Measurements from ENCODE around the gene SH3PXD2A.
"Not testable (repeated sequence)": the region's sequence is repeated elsewhere in the genome, so short reads cannot be mapped to it uniquely, and the experiment has no call there.

Gene SH3PXD2A

DNA sequence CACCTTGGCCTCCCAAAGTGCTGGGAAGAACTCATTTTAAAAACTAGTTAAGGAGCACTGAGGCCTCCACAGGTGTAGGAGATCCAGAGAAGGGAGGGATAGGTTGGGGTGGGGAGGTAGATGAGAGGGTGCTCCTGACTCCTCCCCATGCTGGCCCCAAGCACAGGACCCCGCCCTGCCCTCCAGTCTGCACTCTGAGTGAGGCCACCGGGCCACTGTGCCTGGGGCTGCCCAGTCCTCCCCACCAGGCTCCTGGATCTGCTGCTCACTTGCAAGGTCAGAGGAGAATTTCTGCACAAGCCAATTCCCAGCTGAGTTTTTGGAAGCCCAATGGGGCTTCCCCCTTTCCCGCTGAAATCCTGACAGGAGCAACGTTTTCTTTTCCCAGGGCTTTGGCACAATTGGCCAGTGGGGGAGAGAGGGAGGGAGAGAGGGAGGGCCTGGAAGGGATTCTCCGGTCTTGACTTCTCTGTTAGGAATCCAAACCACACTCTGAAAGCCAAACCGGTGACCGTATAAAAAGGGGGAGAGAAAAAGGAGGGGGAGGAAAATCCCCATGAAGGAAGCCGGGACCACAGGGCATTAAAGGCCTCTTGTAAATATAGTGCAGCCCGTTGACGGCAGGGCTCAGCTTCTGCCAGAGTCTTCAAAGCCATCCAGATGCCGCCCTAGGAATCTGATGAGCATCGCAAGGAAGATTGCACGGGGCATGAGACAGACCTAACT, 116.2 kb downstream of the SH3PXD2A start:
- DNase-seq: no peak

DNA sequence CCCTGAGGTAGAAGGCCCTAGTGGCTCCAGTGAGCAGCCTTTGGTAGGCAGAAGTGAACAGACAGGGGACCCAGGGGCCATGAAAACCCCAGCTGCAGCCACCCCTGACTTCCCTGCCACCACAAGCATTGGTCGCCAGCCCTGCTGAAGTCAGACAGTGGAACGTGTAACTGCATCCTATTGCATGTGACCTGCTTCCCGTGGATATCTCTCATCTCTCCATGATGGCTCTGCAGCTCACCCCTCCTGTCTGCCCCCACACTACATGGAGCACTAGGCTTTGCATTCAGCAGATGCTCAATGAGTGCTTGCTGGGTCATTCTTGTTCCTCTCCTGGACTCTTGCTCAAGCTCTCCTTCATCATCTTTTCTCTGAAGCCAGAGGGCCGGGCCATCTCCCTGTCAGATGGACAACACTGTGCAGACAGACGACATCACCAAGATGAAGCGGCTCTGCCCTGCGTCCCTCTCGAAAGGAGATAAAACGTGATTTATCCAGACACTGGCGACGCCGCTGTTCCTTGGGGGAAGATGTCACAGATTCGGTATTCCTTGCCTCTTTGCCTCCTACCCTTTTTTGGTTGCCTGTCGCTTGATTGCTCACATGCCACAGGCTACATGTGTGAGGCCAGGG, 117.5 kb downstream of the SH3PXD2A start:
- DNase-seq: no peak

DNA sequence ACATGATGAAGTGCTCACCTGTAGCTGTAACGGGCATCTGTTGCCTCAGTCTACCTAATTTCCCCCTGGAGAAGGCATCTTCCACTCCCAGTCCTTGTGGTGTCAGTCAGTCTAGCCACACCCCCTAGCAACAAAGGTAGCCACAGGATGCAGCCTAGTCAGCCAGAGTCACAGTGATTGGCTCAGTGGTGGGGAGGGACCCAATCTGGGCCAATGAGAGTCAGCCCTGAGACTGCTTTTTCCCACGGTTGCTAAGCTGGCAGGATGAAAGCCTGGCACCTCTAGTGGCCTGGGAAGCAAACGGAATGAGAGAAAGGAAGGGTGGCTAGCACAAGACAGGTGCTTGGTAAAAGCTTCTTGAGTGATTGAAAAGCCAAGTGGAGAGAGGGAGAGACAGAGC, 118.6 kb downstream of the SH3PXD2A start:
- DNase-seq: no peak

DNA sequence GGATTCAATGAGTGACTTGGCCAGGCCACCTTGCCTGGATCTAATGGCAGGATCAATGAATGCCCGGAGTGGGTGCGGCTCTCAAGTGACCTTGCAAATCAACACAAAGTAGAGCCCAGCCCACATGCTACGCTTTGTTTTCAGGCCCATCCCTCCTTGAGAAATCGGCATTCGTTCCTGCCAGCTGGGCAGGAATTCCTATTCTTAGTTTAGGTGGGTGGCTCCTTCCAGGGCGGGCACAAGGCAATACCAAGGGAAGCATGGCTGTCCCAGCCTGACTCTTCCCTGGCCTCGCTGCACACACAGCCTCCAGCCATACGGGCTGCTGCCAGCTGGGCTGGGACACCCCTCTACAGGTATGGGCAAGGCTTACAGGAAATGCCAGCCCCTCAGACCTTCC, 119.3 kb downstream of the SH3PXD2A start:
- no peak for DNase-seq

DNA sequence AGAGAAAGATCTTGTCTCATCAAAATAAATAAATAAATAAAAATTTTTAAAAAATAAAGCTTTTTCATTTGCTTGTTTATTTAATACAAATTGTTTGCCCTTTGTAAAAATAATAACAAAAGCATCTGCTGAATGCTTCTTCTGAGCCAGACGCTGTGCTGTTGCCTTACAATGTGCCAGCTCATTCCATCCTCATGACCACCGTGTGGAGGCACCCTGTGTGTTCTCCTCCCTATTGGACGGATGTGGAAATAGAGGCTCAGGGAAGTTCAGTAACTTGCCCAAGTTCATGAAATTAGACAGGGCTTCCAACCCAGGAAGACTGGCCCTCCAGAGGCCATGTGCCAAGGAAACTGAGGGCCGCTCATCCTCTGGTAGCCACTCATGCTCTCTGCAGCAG, 120.6 kb downstream of the SH3PXD2A start:
- no peak for DNase-seq

DNA sequence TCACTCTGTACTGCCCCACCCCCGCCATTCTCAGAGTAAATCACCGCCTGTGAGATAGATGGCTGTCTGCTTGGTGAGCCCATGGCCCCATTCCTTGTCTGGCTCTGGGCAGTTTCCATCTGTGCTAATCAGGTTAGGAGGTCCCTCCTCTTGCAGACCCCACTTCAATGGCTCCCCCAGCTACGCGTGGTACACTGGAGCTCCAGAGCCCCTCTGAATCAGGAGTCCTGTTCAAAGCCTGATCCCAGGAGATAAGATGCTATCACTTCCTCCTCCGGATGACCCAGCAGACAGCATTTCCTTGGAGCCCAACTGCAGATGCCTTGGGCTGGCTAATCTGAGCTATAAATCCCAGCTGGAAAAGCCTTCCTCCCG, 122.3 kb downstream of the SH3PXD2A start:
- no peak for DNase-seq

DNA sequence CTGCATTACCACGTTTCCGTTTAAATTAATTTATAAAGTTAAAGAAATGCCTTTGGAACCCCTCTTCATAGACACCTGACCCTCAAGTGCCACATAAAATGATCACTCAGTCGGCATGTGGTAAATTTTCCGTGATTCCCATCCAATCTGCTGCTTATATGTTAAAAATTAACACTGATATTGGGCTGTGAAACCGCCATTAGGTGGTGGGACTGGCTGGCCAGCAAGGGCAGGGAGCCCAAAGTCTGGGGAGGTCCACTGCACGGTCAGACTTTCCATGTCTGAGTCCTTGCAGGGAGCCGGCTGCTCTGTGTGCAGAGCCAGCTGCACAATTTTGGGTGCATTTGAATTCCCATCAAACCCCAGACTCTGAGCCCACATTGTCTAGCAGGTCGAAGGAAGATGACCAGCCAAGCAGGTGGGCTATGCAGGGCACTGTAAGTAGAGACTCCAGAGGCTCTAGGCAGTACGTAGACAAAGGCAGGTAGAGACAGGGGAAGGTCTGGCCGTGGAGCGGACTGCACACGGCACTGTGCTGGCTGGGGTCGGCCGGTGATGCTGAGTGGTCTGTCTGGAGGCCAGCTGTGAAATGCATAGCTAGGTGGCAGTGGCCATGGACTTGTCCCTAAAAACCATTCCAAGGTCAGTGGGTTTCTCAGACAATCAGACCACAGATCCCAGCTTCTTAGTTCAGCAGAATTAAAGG, 122.9 kb downstream of the SH3PXD2A start:
- DNase-seq: no peak

DNA sequence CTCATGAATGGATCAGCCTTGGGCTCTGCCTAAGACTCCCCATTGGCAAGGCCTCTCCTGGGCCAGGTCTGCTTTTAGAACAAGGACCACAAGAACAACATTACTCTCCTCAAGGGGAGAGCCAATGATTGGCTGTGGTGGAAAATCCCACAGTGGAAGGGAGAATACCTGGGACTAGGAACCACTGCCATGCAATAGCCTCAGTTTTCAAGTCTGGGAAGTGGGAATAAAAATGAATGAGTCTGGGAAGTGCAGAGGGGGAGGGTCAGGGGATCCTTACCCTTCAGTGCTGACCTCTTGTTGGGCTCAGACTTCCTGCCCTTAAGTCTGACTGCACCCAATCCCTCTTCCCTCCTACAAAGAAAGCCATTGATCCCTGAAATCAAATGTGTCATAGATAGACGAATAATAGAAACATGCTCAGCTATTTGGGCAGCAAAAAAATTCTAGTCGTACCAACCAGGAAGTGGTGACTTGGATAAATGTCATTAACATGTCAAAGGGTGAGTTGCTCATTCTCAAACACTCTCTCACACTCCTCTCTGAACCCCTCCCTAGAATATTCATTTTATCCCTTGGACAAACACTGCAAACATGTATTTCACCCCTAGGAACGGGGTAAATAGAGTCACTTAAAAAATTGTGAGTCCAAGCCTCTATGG, 123.6 kb downstream of the SH3PXD2A start:
- DNase-seq: no peak

DNA sequence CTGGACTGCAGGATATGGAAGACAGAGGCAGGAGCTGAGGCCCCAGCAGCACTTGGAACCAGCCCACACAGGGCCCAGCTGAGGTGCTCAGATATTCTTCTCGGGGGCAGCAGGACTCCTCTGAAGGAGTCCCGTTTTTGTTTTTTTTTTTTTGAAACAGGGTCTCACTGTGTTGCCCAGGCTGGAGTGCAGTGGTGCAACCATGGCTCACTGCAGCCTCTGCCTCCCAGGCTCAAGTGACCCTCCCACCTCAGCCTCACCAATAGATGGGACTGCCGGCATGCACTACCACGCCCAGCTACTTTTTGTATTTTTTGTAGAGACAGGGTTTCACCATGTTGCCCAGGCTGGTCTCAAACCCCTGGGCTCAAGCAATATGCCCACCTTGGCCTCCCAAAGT, 124.3 kb downstream of the SH3PXD2A start:
- not testable (repeated sequence) for DNase-seq

DNA sequence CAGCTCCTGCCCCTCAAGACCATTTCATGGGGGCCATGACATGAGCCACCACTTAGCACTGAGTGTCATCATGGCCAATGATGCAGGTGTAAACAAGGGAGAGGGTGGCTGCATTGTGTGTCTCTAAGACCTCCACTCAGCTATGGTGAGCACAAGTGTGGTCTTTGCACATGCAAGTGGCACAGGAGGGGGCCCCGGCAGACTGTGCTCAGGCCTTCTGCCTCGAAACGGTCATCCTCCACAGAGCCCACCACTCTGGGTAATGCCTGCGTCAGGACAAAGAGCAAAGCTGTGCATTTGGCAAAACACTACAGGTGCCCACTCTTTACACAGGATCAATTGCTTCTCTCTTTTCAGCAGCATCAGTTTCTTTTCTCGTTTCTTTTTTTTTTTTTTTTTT, 125.5 kb downstream of the SH3PXD2A start:
- no peak for DNase-seq

DNA sequence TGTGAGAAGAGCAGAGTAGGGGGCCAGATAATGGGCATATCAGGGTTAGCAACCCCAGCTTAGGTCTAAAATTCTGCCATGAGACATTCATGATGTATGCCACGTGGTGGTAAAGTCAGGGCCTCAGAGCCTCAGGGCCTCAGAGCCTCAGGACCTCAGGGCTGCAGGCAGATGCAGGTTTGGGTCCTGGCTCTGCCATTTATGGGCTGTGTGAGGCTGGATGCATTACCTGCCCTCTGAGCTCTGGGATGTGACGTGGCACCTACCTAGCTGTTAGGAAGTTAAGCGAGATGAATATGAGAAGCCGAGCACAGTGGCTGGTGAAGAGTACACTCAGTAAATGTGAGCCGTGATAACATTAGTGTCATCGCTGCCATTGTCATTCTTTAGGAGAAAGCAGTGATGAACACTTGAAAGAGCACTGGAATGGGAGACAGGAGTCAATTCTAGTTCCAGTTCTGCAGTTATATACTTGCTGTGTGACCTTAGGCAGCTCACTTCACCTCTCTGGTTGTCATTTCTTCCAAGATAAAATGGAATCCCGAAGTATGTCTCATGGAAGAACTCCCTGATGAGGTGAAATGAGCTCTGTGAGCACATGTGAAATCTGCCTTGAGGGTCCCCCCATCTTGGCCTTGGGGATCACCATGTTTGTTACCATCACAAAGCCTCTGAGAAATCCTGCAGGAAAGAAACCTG, 127.2 kb downstream of the SH3PXD2A start:
- DNase-seq: no peak

DNA sequence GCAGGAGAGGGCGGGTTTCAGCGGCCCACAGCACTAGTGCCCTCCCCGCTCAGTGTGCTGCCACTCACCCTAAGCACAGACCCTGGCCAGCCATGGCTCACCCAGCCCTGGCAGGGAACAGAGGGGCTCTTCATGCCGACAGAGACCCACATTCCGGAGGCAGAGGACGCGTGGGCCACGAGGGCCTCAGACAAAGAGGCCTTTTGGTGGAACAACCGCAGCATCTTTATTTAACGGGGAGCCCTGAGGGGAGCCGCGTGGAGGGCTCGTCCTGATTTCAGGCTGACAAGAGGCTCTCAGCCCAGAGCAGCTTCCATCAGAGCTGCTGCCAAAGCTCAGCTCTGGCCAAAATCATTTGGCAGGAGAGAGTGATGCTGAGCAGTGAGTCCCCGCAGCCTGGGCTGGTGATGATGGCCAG, 127.8 kb downstream of the SH3PXD2A start:
- no peak for DNase-seq

DNA sequence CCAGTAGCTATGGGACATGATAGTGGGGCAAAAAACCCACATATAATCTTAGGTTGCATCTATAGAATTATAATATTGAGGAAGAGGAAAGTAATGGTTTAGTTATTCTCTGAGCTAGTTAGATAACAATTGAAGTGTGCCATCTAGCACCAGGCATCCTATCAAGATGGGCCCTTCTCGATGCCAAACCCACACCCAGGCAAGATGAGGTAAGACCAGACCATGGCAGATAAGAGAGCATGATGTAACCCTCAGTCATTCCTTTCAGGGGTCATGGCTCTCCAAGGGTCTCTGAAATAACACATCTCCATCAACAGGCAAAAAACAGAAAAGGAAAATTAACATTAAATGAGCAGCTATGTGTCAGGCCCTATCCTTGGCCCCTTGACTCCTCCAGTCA, 128.7 kb downstream of the SH3PXD2A start:
- DNase-seq: no peak

DNA sequence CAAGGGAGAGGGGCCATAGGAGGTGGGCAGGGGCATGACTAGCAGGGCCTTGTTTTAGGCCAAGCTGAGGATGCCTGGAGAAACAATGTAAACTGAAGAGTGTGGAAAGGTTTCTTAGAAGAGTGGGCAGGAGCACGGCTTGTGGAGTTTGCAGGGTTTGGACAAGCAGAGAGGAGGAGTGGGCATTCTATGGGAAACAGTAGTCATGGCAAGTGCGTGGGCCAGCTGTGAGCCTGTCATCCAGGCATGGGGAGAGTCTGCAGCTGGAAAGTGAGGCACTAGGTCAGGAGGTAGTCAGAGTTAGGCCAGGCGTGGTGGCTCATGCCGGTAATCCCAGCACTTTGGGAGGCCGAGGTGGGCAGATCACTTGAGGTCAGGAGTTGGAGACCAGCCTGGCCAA, 130.1 kb downstream of the SH3PXD2A start:
- no peak for DNase-seq

DNA sequence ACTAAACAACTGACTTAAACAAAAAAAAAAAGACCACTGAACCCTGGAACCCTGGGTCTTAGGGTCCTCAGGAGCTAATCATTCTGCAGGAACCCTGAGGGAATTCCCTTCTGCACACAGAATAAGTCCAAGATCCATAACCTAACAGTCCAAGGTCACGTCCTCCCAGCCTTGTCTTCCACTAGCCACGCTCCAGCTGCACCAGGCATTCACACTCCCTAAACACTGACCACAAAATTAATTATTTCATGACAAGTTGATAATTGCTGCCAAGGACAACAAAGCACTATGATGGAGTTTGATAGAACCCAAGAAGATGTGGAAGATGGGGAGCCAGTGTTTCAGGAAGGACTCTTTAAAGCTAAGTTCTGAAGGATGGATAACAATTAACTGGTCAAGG, 130.6 kb downstream of the SH3PXD2A start:
- DNase-seq: no peak

DNA sequence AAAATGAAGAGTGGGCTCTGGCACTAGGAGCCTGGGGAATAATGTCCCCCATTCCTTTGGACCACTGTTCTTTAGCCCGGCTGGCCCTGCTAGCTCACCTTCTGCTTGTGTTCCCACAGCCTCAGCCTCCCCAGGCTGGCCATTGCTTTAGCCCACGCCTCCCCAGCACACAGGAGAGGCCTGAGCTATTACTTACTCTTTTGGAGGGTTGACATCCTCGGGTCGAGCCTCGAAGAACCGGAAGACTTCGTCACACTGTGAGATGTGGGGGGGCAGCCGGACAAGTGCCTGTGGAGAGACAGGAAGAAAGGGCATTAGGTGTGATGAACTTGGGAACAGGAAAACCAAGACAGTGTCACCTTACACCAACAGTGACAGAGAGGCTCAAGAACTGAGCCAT, 131.3 kb downstream of the SH3PXD2A start:
- DNase-seq: no peak

DNA sequence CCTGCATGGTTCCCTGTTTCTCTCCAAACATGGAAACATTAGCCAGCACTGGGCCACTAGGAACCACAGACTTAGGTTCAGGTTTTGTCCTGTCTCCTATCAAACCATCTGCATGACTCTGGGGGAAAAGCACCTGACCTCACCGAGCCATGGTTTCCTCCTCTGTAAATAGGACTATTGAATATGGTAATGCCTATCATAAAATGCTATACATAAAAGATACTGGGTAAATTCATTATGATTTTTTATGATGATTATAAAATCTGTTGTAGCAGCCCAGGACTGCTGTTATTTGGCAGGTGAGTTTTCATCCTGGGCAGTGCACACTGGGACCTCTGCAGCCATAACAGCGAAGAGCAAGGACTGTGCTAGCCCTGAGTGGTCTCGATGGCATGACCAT, 131.8 kb downstream of the SH3PXD2A start:
- DNase-seq: no peak

DNA sequence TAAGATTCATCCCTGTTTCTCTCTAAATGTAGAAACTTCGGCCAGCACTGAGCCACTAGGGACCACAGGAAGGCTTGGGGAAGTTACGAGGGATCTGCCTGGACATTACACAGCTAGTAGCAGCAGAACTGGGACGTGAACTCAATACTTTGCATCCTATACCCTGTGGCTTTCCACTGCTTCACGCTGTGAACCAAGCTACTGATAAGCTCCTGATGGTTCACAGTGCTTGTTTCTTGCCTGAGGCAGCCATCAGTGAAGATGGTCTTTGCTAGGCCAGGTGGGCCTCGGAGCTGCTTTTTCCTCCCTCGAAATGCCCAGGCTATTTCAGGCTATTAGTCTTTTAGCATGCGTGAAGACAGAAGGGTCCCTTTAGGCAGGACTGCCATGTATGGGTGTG, 132.7 kb downstream of the SH3PXD2A start:
- DNase-seq: no peak

DNA sequence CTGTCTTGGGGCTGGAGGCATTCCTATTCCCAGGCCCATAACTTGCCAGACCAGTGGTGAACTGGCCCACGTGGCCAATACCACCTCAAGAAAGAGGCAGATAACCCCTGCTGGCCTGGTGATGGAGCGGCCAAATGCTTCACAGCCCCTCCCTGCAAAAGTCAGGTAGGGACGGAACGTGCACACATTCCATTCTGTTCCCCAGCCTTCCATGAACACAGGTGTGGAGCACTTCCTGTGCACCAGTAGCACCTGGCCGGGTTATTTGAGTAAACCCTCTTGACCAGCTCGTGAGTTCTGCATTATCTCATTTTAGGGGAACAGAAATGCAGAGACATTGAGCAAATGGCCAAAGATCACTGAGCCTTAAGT, 134.4 kb downstream of the SH3PXD2A start:
- no peak for DNase-seq

DNA sequence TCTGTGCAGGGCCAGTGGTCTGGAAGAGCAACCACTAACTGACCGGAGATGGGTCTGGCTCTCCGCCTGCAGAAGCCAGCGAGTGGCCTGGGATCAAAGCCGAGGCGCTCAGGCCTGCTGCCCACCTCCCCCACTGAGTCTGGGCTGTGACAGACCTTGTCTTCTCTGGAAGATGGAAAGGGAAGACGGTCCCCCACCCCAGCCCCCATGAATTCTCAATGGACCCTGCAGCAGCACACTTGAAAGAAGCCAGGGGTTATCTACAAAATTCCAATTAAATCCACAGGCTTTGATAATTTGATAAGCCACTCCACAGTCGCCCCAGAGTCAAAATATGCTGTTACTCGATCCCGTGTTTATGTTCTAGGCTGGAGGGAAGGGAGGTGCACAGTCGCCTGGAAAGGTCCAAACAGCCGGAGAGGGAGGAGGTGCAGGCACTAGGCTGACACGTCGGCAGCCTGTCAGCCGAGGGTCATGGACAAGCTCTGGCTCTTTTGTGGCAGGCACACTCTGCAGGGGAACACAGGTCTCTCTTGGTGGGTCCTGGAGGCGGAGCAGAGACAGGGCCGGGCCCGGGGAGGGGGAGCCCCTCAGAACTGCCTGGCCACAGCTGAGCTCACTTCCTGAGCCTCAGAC, 134.9 kb downstream of the SH3PXD2A start:
- DNase-seq: no peak

DNA sequence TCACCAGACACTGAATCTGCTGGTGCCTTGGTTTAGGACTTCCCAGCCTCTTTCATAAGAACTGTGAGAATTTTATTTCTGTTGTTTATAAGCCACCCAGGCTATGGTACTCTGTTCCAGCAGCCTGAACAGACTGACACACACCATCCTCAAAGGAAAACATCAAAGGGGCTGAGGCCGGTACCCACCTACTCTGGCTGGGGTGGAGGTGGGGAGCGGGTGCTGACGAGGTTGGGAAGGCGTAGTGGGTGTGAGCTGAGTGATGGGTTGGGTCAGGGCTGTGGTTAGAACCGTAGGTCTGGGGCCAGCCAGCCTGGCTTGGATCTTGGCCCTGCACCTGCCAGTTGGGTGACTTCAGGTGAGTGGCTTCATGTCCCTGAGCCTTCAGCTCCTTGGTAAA, 136.3 kb downstream of the SH3PXD2A start:
- no peak for DNase-seq

DNA sequence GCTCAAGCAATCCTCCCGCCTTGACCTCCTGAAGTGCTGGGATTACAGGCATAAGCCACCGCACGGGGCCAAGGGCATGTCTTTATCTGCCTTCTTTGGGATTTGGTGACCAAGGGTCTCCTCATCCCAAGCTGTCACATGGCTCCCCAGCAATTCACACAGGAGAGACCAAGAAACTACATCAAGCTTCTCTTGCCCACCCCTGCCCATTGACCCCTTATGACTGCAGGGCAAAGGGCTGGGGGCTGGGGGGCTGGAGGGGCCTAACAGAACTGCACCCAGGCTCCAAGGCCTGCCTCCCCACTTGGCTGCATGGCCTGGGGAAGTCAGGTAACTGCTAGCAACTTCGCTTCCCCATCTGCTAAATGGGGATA, 137.1 kb downstream of the SH3PXD2A start:
- DNase-seq: no peak
